Left ventricle myocardium inferior (tissue), 1 donor: ENCODE results near the gene TRIM66. TPM values are rescaled to one million over a fixed set of nuclear protein-coding genes. Genes with fewer than 3 reads are reported as not detected.

Experiments
- DNase-seq: peaks from one replicate; pipeline ENCODE4 v3.0.0-alpha.2; 2020
- H3K27ac ChIP-seq: fragments of 200-600 bp; replicated peaks from 2 replicates; pipeline ENCODE4 v1.8.0; 2021
- H3K27me3 ChIP-seq: fragments of 200-600 bp; 2 replicates; pipeline ENCODE4 v1.8.0; 2021; ENCODE audit warnings: low read depth
- H3K36me3 ChIP-seq: fragments of 200-600 bp; 2 replicates; pipeline ENCODE4 v1.8.0; 2021
- H3K4me1 ChIP-seq: fragments of 200-600 bp; 2 replicates; pipeline ENCODE4 v1.8.0; 2021
- H3K4me3 ChIP-seq: fragments of 200-600 bp; 2 replicates; pipeline ENCODE4 v1.8.0; 2021; ENCODE audit warnings: mild to moderate bottlenecking, moderate library complexity
- H3K9me3 ChIP-seq: fragments of 200-600 bp; replicated peaks from 2 replicates; pipeline ENCODE4 v1.8.0; 2021
- CTCF ChIP-seq: fragments of 200-600 bp; IDR thresholded peaks from 2 replicates; pipeline ENCODE4 v1.8.0; 2021; ENCODE audit warnings: antibody characterized with exemption, mild to moderate bottlenecking, borderline replicate concordance
- intact Hi-C: fragments of 100-400 bp; cut with micrococcal nuclease; formaldehyde crosslinking; loops from one replicate; pipeline ENCODE4 v1.11.0; 2022
- total RNA-seq: library from RNA; stranded (reverse); fragmentation: NEBNext Ultra II Directional; extraction: Animal tissue kit (Norgen Biotek cat#: 25700); gene quantifications from one replicate; pipeline ENCODE4 v1.2.1, GENCODE V29; 2021
- donor health status: DM: no; HTN: yes; CAD: no; lungs with severe emphysema.

The TRIM66 gene
- total RNA-seq, 1 donor from 2014 or later: 4.1 TPM

DNA sequence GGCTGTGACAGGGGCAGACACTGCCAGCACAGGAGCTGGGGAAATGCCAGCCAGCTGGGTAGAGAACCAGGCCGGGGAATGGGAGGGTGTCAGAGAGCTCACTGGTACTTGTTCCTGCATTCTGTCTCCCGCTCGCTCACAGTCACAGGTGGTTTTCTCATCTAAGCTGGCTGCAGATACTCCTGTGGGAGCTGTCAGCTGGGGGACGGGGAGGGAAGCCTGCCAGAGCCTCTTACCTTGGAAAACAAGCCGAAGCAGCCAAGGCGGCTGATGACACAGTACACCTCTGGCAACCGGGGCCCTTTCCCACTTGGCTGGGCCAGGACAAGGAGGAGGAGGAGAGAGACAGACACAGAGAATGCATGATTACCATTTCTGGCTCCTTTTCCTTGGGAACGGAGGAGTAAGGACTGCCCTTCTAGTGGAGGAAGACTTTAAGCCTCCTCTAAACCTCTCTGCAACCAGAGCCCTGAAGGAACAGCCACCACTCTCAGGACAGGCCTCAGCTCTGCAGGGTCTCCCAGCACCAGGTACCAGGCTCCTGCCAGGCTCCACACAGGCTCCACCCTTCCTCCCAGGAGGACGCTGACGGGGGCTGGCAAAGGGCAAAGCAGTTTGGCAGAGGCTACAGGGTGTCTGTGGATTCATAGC lies 25.2 kb upstream of the TRIM66 start:
- intact Hi-C loops: no loop called here
- no peak for TF ChIP-seq CTCF
- peaks cover 36% of the 10 kb centered on the region for H3K4me1 ChIP-seq
- H3K27me3 ChIP-seq: no peaks in the 10 kb centered on the region
- DNase-seq: peak; percentile 80
- H3K27ac ChIP-seq: peak overlapping the region; percentile 82
- peak overlapping the region; percentile 31 for H3K4me3 ChIP-seq
- H3K36me3 ChIP-seq: peaks cover 57% of the 10 kb centered on the region
- no peaks in the 10 kb centered on the region for H3K9me3 ChIP-seq

DNA sequence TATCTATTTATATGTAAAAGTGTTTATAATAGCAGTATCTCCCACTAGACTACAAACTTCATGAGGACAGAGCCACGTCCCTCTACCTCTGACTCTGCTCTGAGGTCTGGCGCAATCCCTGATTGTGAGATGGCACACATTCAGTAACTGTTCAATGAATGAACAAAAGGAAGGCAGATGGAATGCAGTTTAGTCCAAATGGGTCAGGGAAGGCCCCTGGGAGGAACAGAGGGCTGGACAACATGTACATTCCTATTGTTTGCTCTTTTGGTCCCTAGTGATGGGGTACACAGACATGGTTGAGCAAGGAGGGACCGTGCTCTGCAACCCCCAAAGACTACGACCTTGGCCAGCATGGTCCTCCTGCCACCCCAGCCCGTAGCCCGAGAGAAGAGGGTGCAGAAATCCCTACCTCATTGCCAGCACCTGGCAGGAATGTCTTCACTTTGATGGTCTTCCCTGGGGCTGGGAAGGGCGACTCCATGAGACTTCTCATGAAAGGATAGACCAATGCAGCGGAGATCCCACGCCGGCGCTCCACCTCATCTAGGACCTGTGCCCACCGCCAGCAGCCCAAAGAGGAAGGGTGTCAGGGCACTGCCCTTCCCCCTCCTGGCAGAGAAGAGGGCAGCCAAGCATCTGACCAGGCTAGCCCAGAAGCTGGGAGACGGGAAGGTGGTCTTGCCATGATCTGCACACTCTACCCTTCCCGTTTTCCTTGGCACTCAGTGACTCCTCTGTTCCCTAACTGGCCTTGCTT lies 24.4 kb upstream of the TRIM66 start:
- H3K27ac ChIP-seq: peak overlapping the region; percentile 82
- peak overlapping the region; percentile 31 for H3K4me3 ChIP-seq
- no peaks in the 10 kb centered on the region for H3K9me3 ChIP-seq
- H3K36me3 ChIP-seq: peaks cover 57% of the 10 kb centered on the region
- TF ChIP-seq CTCF: no peak
- peaks cover 36% of the 10 kb centered on the region for H3K4me1 ChIP-seq
- intact Hi-C loops: no loop called here
- H3K27me3 ChIP-seq: no peaks in the 10 kb centered on the region
- DNase-seq: no peak

DNA sequence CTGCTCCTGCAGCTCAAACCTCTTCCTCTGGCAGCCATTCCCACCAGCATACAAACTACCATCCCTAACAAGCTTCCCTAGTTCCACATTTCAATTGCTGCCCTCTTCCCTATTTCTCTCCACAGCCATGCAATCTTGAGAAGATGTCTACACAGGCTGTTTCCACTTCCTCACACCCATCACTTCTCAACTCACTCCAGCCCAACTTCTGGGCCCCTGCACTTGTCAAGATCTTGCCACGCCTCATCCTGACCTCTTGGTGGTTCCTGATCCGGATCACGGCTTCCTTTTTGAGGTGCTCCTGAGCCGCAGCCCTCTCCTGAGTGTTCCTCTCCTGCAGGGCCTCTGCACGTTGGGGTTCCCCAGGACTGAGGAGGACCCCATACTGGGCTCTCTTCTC lies 22.7 kb upstream of the TRIM66 start:
- H3K4me1 ChIP-seq: peaks cover 43% of the 10 kb centered on the region
- intact Hi-C loops: no loop called here
- TF ChIP-seq CTCF: no peak
- DNase-seq: no peak
- H3K27me3 ChIP-seq: no peaks in the 10 kb centered on the region
- no peak overlapping the region for H3K27ac ChIP-seq
- H3K36me3 ChIP-seq: peaks cover 50% of the 10 kb centered on the region
- H3K9me3 ChIP-seq: no peaks in the 10 kb centered on the region
- H3K4me3 ChIP-seq: no peak overlapping the region

GRCh38 chr11:8704136-8704535 lies 21.7 kb upstream of the TRIM66 start:
- no peak for DNase-seq
- Histone ChIP-seq H3K27ac (no peak overlapping the region), H3K27me3 (no peaks in the 10 kb centered on the region), H3K9me3 (no peaks in the 10 kb centered on the region), H3K4me3 (no peak overlapping the region), H3K4me1 (peaks cover 42% of the 10 kb centered on the region), H3K36me3 (peaks cover 55% of the 10 kb centered on the region)
- TF ChIP-seq CTCF: no peak
- intact Hi-C loops: no loop called here

GRCh38 chr11:8702598-8702915 lies 20.1 kb upstream of the TRIM66 start:
- no peak overlapping the region for H3K4me3 ChIP-seq
- no peak overlapping the region for H3K27ac ChIP-seq
- TF ChIP-seq CTCF: no peak
- intact Hi-C loops: no loop called here
- no peak for DNase-seq
- peaks cover 27% of the 10 kb centered on the region for H3K4me1 ChIP-seq
- H3K27me3 ChIP-seq: no peaks in the 10 kb centered on the region
- H3K9me3 ChIP-seq: no peaks in the 10 kb centered on the region
- H3K36me3 ChIP-seq: peaks cover 71% of the 10 kb centered on the region
